Measurements from ENCODE around the gene ZNF385C.

DNA sequence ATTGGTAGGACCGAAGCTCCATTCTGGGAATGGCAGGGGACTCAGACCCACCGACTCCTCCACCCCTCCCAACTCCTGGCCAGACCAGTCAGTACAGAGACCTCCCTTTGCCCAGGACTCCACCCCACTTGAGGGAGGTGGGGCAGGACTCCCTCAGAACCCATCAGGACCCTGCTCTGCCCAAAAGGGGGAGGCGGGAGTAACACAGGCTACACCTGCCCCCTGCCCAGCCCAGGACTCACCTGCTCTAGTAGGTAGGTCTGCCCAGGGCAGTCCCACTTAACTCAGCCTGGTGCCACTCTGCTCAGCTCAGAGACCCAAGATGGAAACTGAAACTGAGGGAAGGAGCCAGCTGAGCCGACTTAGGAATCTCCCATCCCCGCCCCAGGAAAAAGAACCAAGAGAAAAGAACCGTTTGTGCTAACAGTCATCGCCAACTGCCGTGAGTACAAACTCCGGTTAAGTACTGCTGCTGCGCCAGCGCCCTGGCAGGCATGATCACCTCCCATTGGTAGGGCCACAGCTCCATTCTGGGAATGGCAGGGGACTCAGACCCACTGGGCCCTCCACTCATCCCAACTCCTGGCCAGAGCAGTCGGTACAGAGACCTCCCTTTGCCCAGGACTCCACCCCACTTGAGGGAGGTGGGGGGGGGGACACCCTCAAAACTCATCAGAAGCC is 13.7 kb upstream of the ZNF385C start:
- TF ChIP-seq POLR2A (IDR thresholded peaks at IDR 0.05): no peak
- TF ChIP-seq, protein P1, sequence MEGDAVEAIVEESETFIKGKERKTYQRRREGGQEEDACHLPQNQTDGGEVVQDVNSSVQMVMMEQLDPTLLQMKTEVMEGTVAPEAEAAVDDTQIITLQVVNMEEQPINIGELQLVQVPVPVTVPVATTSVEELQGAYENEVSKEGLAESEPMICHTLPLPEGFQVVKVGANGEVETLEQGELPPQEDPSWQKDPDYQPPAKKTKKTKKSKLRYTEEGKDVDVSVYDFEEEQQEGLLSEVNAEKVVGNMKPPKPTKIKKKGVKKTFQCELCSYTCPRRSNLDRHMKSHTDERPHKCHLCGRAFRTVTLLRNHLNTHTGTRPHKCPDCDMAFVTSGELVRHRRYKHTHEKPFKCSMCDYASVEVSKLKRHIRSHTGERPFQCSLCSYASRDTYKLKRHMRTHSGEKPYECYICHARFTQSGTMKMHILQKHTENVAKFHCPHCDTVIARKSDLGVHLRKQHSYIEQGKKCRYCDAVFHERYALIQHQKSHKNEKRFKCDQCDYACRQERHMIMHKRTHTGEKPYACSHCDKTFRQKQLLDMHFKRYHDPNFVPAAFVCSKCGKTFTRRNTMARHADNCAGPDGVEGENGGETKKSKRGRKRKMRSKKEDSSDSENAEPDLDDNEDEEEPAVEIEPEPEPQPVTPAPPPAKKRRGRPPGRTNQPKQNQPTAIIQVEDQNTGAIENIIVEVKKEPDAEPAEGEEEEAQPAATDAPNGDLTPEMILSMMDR (IDR thresholded peaks at IDR 0.05): no peak
- TF ChIP-seq POLR2AphosphoS5 (IDR thresholded peaks at IDR 0.05): peak in 1 of 3 donors; percentile 33

Data from breast epithelium (tissue), 3 donors.